ENCODE data around the gene OSBPL8.

Gene OSBPL8

GRCh38 chr12:76457818-76458217 lies 101.8 kb downstream of the OSBPL8 start:
- no peak for DNase-seq

GRCh38 chr12:76457010-76457409 lies 102.6 kb downstream of the OSBPL8 start:
- no peak for DNase-seq

- no peak for DNase-seq
Measured at GRCh38 chr12:76455582-76456345, 103.8 kb downstream of the OSBPL8 start.

- no peak for DNase-seq
Measured at GRCh38 chr12:76451528-76451927, 108.0 kb downstream of the OSBPL8 start.

GRCh38 chr12:76450690-76451089 lies 108.9 kb downstream of the OSBPL8 start:
- no peak for DNase-seq

GRCh38 chr12:76449993-76450392 lies 109.6 kb downstream of the OSBPL8 start:
- no peak for DNase-seq

GRCh38 chr12:76449583-76449982 lies 110.0 kb downstream of the OSBPL8 start:
- DNase-seq: no peak

- DNase-seq: no peak
Measured at GRCh38 chr12:76449016-76449415, 110.6 kb downstream of the OSBPL8 start.

GRCh38 chr12:76446090-76446489 lies 113.5 kb downstream of the OSBPL8 start:
- no peak for DNase-seq

GRCh38 chr12:76445462-76445861 lies 114.1 kb downstream of the OSBPL8 start:
- DNase-seq: no peak

GRCh38 chr12:76444408-76444984 lies 115.1 kb downstream of the OSBPL8 start:
- DNase-seq: no peak

- DNase-seq: no peak
Measured at GRCh38 chr12:76441016-76441415, 118.6 kb downstream of the OSBPL8 start.

GRCh38 chr12:76432733-76433132 lies 126.8 kb downstream of the OSBPL8 start:
- no peak for DNase-seq

- no peak for DNase-seq
Measured at GRCh38 chr12:76428117-76428516, 131.5 kb downstream of the OSBPL8 start.

GRCh38 chr12:76426160-76426559 lies 133.4 kb downstream of the OSBPL8 start:
- DNase-seq: no peak

- DNase-seq: no peak
Measured at GRCh38 chr12:76424941-76425340, 134.6 kb downstream of the OSBPL8 start.

GRCh38 chr12:76422543-76423438 lies 136.8 kb downstream of the OSBPL8 start:
- no peak for DNase-seq

GRCh38 chr12:76422154-76422542 lies 137.4 kb downstream of the OSBPL8 start:
- DNase-seq: no peak

- no peak for DNase-seq
Measured at GRCh38 chr12:76421046-76421445, 138.5 kb downstream of the OSBPL8 start.

GRCh38 chr12:76420222-76420621 lies 139.3 kb downstream of the OSBPL8 start:
- DNase-seq: no peak

GRCh38 chr12:76417116-76417515 lies 142.5 kb downstream of the OSBPL8 start:
- DNase-seq: no peak

- DNase-seq: no peak
Measured at GRCh38 chr12:76413121-76413520, 146.4 kb downstream of the OSBPL8 start.

- DNase-seq: no peak
Measured at GRCh38 chr12:76410781-76411180, 148.8 kb downstream of the OSBPL8 start.

GRCh38 chr12:76410371-76410770 lies 149.2 kb downstream of the OSBPL8 start:
- no peak for DNase-seq
